Lower leg skin (tissue), 4 donors: ENCODE results near the gene KRABD2.

ENCODE experiments used
- DNase-seq, 2 donors: peaks; one replicate each; pipeline ENCODE4 v3.0.0-alpha.2; 2019; ENCODE audit warnings: low spot score in 2 of 2
- H3K4me3 ChIP-seq: fragments of 200-600 bp; sonication (generic); 2 replicates; pipeline ENCODE4 v1.5.1; 2017; ENCODE audit warnings: mild to moderate bottlenecking, low read depth; ENCODE audit not compliant: poor library complexity, severe bottlenecking
- CTCF ChIP-seq, 3 donors: fragments of 450-650 bp; IDR thresholded peaks; one replicate each; pipeline ENCODE4 v1.5.1; 2016; ENCODE audit warnings: antibody characterized with exemption in 3 of 3, mild to moderate bottlenecking in 3 of 3, moderate library complexity in 2 of 3
- POLR2A ChIP-seq, 2 donors: fragments of 450-650 bp; IDR thresholded peaks; one replicate each; pipeline ENCODE4 v1.6.1; 2016 to 2017; ENCODE audit warnings: antibody characterized with exemption in 2 of 2, mild to moderate bottlenecking in 1 of 2, moderate library complexity in 1 of 2
- WGBS, 2 donors: methylation state at CpG; one replicate each; pipeline ENCODE4 v1.1.5; 2018; 5-methylcytosine and 5-hydroxymethylcytosine counted together
- intact Hi-C: fragments of 100-400 bp; cut with DNase I; formaldehyde crosslinking; loops from one replicate; pipeline ENCODE4 v1.15.0; 2023; ENCODE audit warnings: low total_unique reads

Gene KRABD2

GRCh38 chr17:8366231-8366630 is 10.3 kb downstream of the KRABD2 start:
- H3K4me3 ChIP-seq, result no peak overlapping the region
- intact Hi-C loops, result no loop called here
- no peak for DNase-seq
- no peak for TF ChIP-seq POLR2A (IDR thresholded peaks at IDR 0.05)
- TF ChIP-seq CTCF (IDR thresholded peaks at IDR 0.05), result no peak
- 61 to 77% methylated on average over 2 of the region's 2 CpGs for WGBS, 2 donors

GRCh38 chr17:8365143-8365542 is 11.4 kb downstream of the KRABD2 start:
- H3K4me3 ChIP-seq, result no peak overlapping the region
- 67 to 75% methylated on average over 1 of the region's 1 CpG for WGBS, 2 donors
- intact Hi-C loops, result no loop called here
- TF ChIP-seq CTCF (IDR thresholded peaks at IDR 0.05), result no peak
- TF ChIP-seq POLR2A (IDR thresholded peaks at IDR 0.05), result no peak
- DNase-seq, result no peak

GRCh38 chr17:8362651-8363332 is 13.7 kb downstream of the KRABD2 start:
- TF ChIP-seq POLR2A (IDR thresholded peaks at IDR 0.05) (no peak), CTCF (IDR thresholded peaks at IDR 0.05) (no peak)
- 80 to 88% methylated on average over 4 of the region's 4 CpGs for WGBS, 2 donors
- H3K4me3 ChIP-seq, result no peak overlapping the region
- intact Hi-C loops, result no loop called here
- no peak for DNase-seq

GRCh38 chr17:8360751-8361150 is 15.8 kb downstream of the KRABD2 start:
- H3K4me3 ChIP-seq, result no peak overlapping the region
- no peak for TF ChIP-seq POLR2A (IDR thresholded peaks at IDR 0.05)
- no peak for TF ChIP-seq CTCF (IDR thresholded peaks at IDR 0.05)
- intact Hi-C loops, result no loop called here
- no peak for DNase-seq
- 63 to 72% methylated on average over 3 of the region's 3 CpGs for WGBS, 2 donors

- no peak overlapping the region for H3K4me3 ChIP-seq
- no peak for DNase-seq
- intact Hi-C loops, result no loop called here
- 46 to 50% methylated on average over 3 of the region's 3 CpGs for WGBS, 2 donors
- no peak for TF ChIP-seq CTCF (IDR thresholded peaks at IDR 0.05)
- no peak for TF ChIP-seq POLR2A (IDR thresholded peaks at IDR 0.05)
These were observed 16.2 kb downstream of the KRABD2 start for GRCh38 chr17:8360260-8360659.

- intact Hi-C loops, result no loop called here
- no peak overlapping the region for H3K4me3 ChIP-seq
- no peak for DNase-seq
- 59 to 62% methylated on average over 5 of the region's 5 CpGs for WGBS, 2 donors
- TF ChIP-seq CTCF (IDR thresholded peaks at IDR 0.05) (no peak), POLR2A (IDR thresholded peaks at IDR 0.05) (no peak)
These were observed 16.7 kb downstream of the KRABD2 start for GRCh38 chr17:8359769-8360168.
